H9 (cell line): Measurements from ENCODE around the gene RHOJ. TPM values are rescaled to one million over a fixed set of nuclear protein-coding genes. Genes with fewer than 3 reads are reported as not detected.

Experiments
- DNase-seq: peaks from one replicate; pipeline ENCODE4 v3.0.0-alpha.2; 2017
- H2AFZ ChIP-seq: one replicate; pipeline ENCODE4 v1.6.1; 2013; ENCODE audit warnings: mild to moderate bottlenecking, low read length, control low read depth, moderate library complexity
- H2AK5ac ChIP-seq: 2 replicates; pipeline ENCODE4 v1.6.1; 2013; ENCODE audit warnings: low read length, control low read depth, mixed read lengths; ENCODE audit not compliant: insufficient read length
- H2BK120ac ChIP-seq: one replicate; pipeline ENCODE4 v1.6.1; 2013; ENCODE audit warnings: low read depth, mild to moderate bottlenecking, low read length, control low read depth, inconsistent platforms; ENCODE audit not compliant: poor library complexity, severe bottlenecking
- H2BK12ac ChIP-seq: 2 replicates; pipeline ENCODE4 v1.6.1; 2013; ENCODE audit warnings: low read length, control low read depth, mixed read lengths, low read depth; ENCODE audit not compliant: insufficient read length
- H2BK15ac ChIP-seq: 2 replicates; pipeline ENCODE4 v1.6.1; 2013; ENCODE audit warnings: low read depth, low read length, control low read depth
- H2BK20ac ChIP-seq: one replicate; pipeline ENCODE4 v1.6.1; 2013; ENCODE audit warnings: low read depth, mild to moderate bottlenecking, low read length, control low read depth, inconsistent platforms; ENCODE audit not compliant: poor library complexity, severe bottlenecking
- H2BK5ac ChIP-seq: 2 replicates; pipeline ENCODE4 v1.6.1; 2013; ENCODE audit warnings: low read length, control low read depth, mixed read lengths; ENCODE audit not compliant: insufficient read length
- H3K14ac ChIP-seq: 2 replicates; pipeline ENCODE4 v1.6.1; 2013; ENCODE audit warnings: low read length, control low read depth; ENCODE audit not compliant: insufficient read depth
- H3K18ac ChIP-seq: 2 replicates; pipeline ENCODE4 v1.6.1; 2013; ENCODE audit warnings: low read depth, mild to moderate bottlenecking, mixed read lengths, low read length, control low read depth; ENCODE audit not compliant: insufficient read length
- H3K23ac ChIP-seq: 2 replicates; pipeline ENCODE4 v1.6.1; 2013; ENCODE audit warnings: low read length, control low read depth, mixed read lengths, low read depth; ENCODE audit not compliant: insufficient read length
- H3K23me2 ChIP-seq: 2 replicates; pipeline ENCODE4 v1.6.1; 2013; ENCODE audit warnings: low read depth, mild to moderate bottlenecking, mixed read lengths, low read length, control low read depth; ENCODE audit not compliant: insufficient read length, poor library complexity, severe bottlenecking
- H3K27ac ChIP-seq: 2 replicates; pipeline ENCODE4 v1.5.1; 2013; ENCODE audit warnings: low read length, control low read depth, mixed read lengths, low read depth; ENCODE audit not compliant: insufficient read length
- H3K27me3 ChIP-seq: 2 replicates; pipeline ENCODE4 v1.6.1; 2013; ENCODE audit warnings: low read length, control low read depth, inconsistent platforms; ENCODE audit not compliant: insufficient read depth
- H3K4ac ChIP-seq: 2 replicates; pipeline ENCODE4 v1.6.1; 2013; ENCODE audit warnings: low read depth, mild to moderate bottlenecking, control low read depth, inconsistent platforms, low read length, moderate library complexity
- H3K4me1 ChIP-seq: 2 replicates; pipeline ENCODE4 v1.6.1; 2013; ENCODE audit warnings: low read length, control low read depth, inconsistent platforms; ENCODE audit not compliant: insufficient read depth
- H3K4me2 ChIP-seq: 2 replicates; pipeline ENCODE4 v1.6.1; 2013; ENCODE audit warnings: low read length, control low read depth, mixed read lengths; ENCODE audit not compliant: insufficient read length, insufficient read depth
- H3K56ac ChIP-seq: 2 replicates; pipeline ENCODE4 v1.6.1; 2013; ENCODE audit warnings: low read depth, mild to moderate bottlenecking, mixed read lengths, low read length, control low read depth; ENCODE audit not compliant: insufficient read length
- H3K79me1 ChIP-seq: 2 replicates; pipeline ENCODE4 v1.6.1; 2013; ENCODE audit warnings: low read depth, mild to moderate bottlenecking, moderate library complexity, low read length, control low read depth, inconsistent platforms; ENCODE audit not compliant: insufficient read depth, poor library complexity, severe bottlenecking
- H3K79me2 ChIP-seq: 2 replicates; pipeline ENCODE4 v1.6.1; 2013; ENCODE audit warnings: low read length, control low read depth, inconsistent platforms; ENCODE audit not compliant: insufficient read depth
- H3K9ac ChIP-seq: 2 replicates; pipeline ENCODE4 v1.6.1; 2013; ENCODE audit warnings: low read length, control low read depth, mixed read lengths; ENCODE audit not compliant: insufficient read length; ENCODE audit errors: extremely low read depth
- H3K9me3 ChIP-seq: one replicate; pipeline ENCODE4 v1.6.1; 2013; ENCODE audit warnings: low read depth, low read length, inconsistent platforms; ENCODE audit not compliant: control insufficient read depth
- H3T11ph ChIP-seq: one replicate; pipeline ENCODE4 v1.6.1; 2013; ENCODE audit warnings: mild to moderate bottlenecking, low read length, control low read depth, inconsistent platforms
- H4K20me1 ChIP-seq: one replicate; pipeline ENCODE4 v1.6.1; 2013; ENCODE audit not compliant: control insufficient read depth, insufficient read length, insufficient read depth
- H4K5ac ChIP-seq: 2 replicates; pipeline ENCODE4 v1.6.1; 2013; ENCODE audit warnings: low read depth, mild to moderate bottlenecking, mixed read lengths, low read length, control low read depth; ENCODE audit not compliant: insufficient read length
- H4K8ac ChIP-seq: replicated peaks from 2 replicates; pipeline ENCODE4 v1.6.1; 2013; ENCODE audit warnings: low read length, control low read depth, mixed read lengths, low read depth; ENCODE audit not compliant: insufficient read length
- H4K91ac ChIP-seq: 2 replicates; pipeline ENCODE4 v1.6.1; 2013; ENCODE audit warnings: low read depth, mild to moderate bottlenecking, moderate library complexity, mixed read lengths, low read length, control low read depth; ENCODE audit not compliant: insufficient read length
- H3K27ac Mint-ChIP-seq, 3 experiments: 2 replicates in 2 of 3; 3 replicates in 1 of 3; pipeline ENCODE4 v1.8.0; 2020 to 2021; ENCODE audit warnings: mixed read lengths in 3 of 3, mild to moderate bottlenecking in 1 of 3, moderate library complexity in 1 of 3
- H3K27me3 Mint-ChIP-seq: 2 replicates; pipeline ENCODE4 v1.8.0; 2021; ENCODE audit warnings: low read depth, mild to moderate bottlenecking, moderate library complexity, mixed read lengths
- H3K36me3 Mint-ChIP-seq, 3 experiments: 2 replicates in 2 of 3; 3 replicates in 1 of 3; pipeline ENCODE4 v1.8.0; 2020 to 2021; ENCODE audit warnings: low read depth in 3 of 3, mixed read lengths in 3 of 3; ENCODE audit not compliant: insufficient read depth in 1 of 3
- H3K4me1 Mint-ChIP-seq, 2 experiments: 2 replicates each; pipeline ENCODE4 v1.8.0; 2020; ENCODE audit warnings: mixed read lengths in 2 of 2
- H3K4me3 Mint-ChIP-seq, 2 experiments: 2 replicates in 1 of 2; 3 replicates in 1 of 2; pipeline ENCODE4 v1.8.0; 2020 to 2021; ENCODE audit warnings: mild to moderate bottlenecking in 2 of 2, mixed read lengths in 2 of 2, moderate library complexity in 1 of 2
- H3K9me3 Mint-ChIP-seq, 2 experiments: 2 replicates in 1 of 2; 3 replicates in 1 of 2; pipeline ENCODE4 v1.8.0; 2020; ENCODE audit warnings: mild to moderate bottlenecking in 2 of 2, mixed read lengths in 2 of 2, moderate library complexity in 1 of 2
- WGBS: extraction: QIAGEN DNeasy Blood & Tissue Kit; methylation state at CpG from one replicate; pipeline ENCODE4 v1.1.7; 2013; ENCODE audit warnings: missing lambda C conversion rate, low lambda C conversion rate, mixed read lengths; ENCODE audit not compliant: insufficient read length; ENCODE audit errors: extremely low coverage; 5-methylcytosine and 5-hydroxymethylcytosine counted together
- total RNA-seq: library from RNA; stranded (reverse); gene quantifications from 2 replicates; pipeline ENCODE4 v1.2.1, GENCODE V29; 2021
- TF ChIP-seq, protein P1 (sequence below): fragments of 200-600 bp; sonication (generic); conservative IDR thresholded peaks from 3 replicates; pipeline ENCODE4 v1.8.0; 2021; ENCODE audit warnings: antibody characterized with exemption, mild to moderate bottlenecking

RHOJ gene
- total RNA-seq, 1 experiment from 2014 or later: not detected

DNA sequence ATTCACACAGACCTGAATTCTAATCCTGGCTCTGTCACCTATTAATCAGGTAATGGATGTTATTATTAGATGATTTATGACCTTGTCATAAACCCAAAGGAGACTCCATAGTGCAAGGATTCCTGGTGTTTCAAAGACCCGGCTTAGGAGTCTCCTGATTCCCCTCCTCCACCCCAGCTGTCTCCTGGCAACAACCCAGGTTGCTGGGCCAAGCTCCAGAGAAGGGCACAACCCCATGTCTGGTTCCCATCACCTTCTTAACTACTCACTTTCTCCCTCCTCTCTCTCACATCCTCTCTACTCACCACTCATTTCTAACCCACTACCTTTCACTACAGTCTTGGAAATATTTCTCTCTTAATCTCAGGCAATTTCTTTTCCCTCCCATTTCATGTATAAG lies 41.6 kb downstream of the RHOJ start:
- no peak for DNase-seq
- no peak overlapping the region for H3K27ac ChIP-seq
- no CpG with 5 or more reads among the region's 1 CpG for WGBS
- H3K27me3 ChIP-seq: no peaks in the 10 kb centered on the region
- H2BK5ac ChIP-seq: no peak overlapping the region
- H3K23ac ChIP-seq: no peak overlapping the region
- TF ChIP-seq, protein P1, sequence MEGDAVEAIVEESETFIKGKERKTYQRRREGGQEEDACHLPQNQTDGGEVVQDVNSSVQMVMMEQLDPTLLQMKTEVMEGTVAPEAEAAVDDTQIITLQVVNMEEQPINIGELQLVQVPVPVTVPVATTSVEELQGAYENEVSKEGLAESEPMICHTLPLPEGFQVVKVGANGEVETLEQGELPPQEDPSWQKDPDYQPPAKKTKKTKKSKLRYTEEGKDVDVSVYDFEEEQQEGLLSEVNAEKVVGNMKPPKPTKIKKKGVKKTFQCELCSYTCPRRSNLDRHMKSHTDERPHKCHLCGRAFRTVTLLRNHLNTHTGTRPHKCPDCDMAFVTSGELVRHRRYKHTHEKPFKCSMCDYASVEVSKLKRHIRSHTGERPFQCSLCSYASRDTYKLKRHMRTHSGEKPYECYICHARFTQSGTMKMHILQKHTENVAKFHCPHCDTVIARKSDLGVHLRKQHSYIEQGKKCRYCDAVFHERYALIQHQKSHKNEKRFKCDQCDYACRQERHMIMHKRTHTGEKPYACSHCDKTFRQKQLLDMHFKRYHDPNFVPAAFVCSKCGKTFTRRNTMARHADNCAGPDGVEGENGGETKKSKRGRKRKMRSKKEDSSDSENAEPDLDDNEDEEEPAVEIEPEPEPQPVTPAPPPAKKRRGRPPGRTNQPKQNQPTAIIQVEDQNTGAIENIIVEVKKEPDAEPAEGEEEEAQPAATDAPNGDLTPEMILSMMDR: no peak
- H4K91ac ChIP-seq: no peak overlapping the region
- H3K9me3 ChIP-seq: no peaks in the 10 kb centered on the region
- H3K23me2 ChIP-seq: no peaks in the 10 kb centered on the region
- H2AFZ ChIP-seq: no peak overlapping the region
- no peaks in the 10 kb centered on the region for H3K79me2 ChIP-seq
- no peak overlapping the region for H4K5ac ChIP-seq
- no peak overlapping the region for H3K4ac ChIP-seq
- no peak overlapping the region for H2BK120ac ChIP-seq
- Mint-ChIP-seq H3K9me3 (no peaks in the 10 kb centered on the region; a peak in 1 of 5 replicates), H3K27ac (no peak overlapping the region), H3K27me3 (no peaks in the 10 kb centered on the region), H3K4me3 (no peak overlapping the region; a peak in 1 of 5 replicates), H3K36me3 (no peaks in the 10 kb centered on the region; a peak in 1 of 7 replicates), H3K4me1 (no peaks in the 10 kb centered on the region)
- no peak overlapping the region for H3K18ac ChIP-seq
- H3K79me1 ChIP-seq: no peaks in the 10 kb centered on the region
- H3K4me1 ChIP-seq: no peaks in the 10 kb centered on the region
- H4K8ac ChIP-seq: no peak overlapping the region
- no peak overlapping the region for H2BK15ac ChIP-seq
- no peak overlapping the region for H2BK12ac ChIP-seq
- no peak overlapping the region for H3K56ac ChIP-seq
- H3K4me2 ChIP-seq: no peak overlapping the region
- H3T11ph ChIP-seq: no peak overlapping the region
- H3K9ac ChIP-seq: no peak overlapping the region
- H4K20me1 ChIP-seq: no peaks in the 10 kb centered on the region
- H2AK5ac ChIP-seq: no peak overlapping the region
- no peak overlapping the region for H3K14ac ChIP-seq
- H2BK20ac ChIP-seq: no peak overlapping the region
